HL-60 (cell line): ENCODE data around the gene PCP2.

Experiments
- DNase-seq, 2 experiments: peaks; one replicate each; pipeline ENCODE4 v3.0.0-alpha.2; 2010 to 2020; ENCODE audit warnings: low read depth in 1 of 2, low spot score in 1 of 2
- H3K27ac ChIP-seq: fragments of 250-450 bp; sonication (Bioruptor Pico); replicated peaks from 2 replicates; pipeline ENCODE4 v1.5.1; 2020; ENCODE audit warnings: mild to moderate bottlenecking, moderate library complexity
- H3K27me3 ChIP-seq: fragments of 250-450 bp; sonication (Bioruptor Pico); 2 replicates; pipeline ENCODE4 v1.5.1; 2021; ENCODE audit warnings: mild to moderate bottlenecking, moderate library complexity; ENCODE audit not compliant: insufficient read depth, poor library complexity, severe bottlenecking
- H3K4me3 ChIP-seq: replicated peaks from 2 replicates; pipeline ENCODE4 v1.5.1; 2011; ENCODE audit warnings: mild to moderate bottlenecking, control low read depth, low read length; ENCODE audit not compliant: insufficient read depth
- GABPA ChIP-seq: IDR thresholded peaks from 2 replicates; pipeline ENCODE4 v1.6.1; 2012; ENCODE audit warnings: low read depth
- POLR2AphosphoS5 ChIP-seq: IDR thresholded peaks from 2 replicates; pipeline ENCODE4 v1.6.1; 2012; ENCODE audit warnings: low read depth
- SPI1 ChIP-seq: IDR thresholded peaks from 2 replicates; pipeline ENCODE4 v1.6.1; 2012; ENCODE audit warnings: low read depth, mild to moderate bottlenecking, borderline replicate concordance
- TF ChIP-seq, protein P1 (sequence below): IDR thresholded peaks from one replicate; pipeline ENCODE4 v1.5.1; 2011; ENCODE audit warnings: low read length, control low read depth, inconsistent platforms; ENCODE audit not compliant: insufficient read depth
- TF ChIP-seq, protein P2 (sequence below): IDR thresholded peaks from 2 replicates; pipeline ENCODE4 v1.6.1; 2012; ENCODE audit warnings: low read depth; ENCODE audit not compliant: insufficient replicate concordance

PCP2 gene

DNA sequence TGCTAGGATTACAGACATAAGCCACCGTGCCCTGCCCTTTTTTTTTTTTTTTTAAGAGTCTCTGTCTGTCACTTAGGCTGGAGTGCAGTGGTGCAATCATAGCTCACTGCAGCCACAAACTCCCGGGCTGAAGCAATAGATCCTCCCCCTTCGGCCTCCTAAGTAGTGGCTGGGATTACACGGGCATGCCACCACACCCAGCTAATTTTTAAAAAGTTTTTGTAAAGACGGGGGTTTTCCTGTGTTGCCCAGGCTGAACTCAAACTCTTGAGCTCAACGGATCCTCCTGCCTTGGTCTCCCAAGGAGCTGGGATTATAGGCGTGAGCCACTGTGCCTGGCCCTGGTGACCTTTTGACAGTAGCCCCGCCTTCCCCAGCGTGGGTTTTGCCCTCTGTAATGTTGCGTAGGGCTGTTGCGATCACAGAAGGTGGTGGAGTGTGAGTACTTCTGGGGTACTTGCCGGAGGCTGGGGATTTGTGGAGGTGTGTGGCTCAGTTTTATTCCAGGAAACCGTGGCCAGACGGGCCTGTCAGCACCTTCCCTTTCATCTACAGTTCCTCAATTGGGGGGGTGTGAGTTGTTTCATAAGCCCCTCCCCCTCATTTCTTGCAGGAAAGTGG is 23.7 kb upstream of the PCP2 start:
- peak; percentile 92 to 95 for DNase-seq
- Histone ChIP-seq H3K27ac (peak overlapping the region; percentile 90), H3K27me3 (no peaks in the 10 kb centered on the region), H3K4me3 (no peak overlapping the region)
- TF ChIP-seq SPI1 = peak; percentile 92
- TF ChIP-seq POLR2AphosphoS5 = peak; percentile 61
- TF ChIP-seq, protein P1, sequence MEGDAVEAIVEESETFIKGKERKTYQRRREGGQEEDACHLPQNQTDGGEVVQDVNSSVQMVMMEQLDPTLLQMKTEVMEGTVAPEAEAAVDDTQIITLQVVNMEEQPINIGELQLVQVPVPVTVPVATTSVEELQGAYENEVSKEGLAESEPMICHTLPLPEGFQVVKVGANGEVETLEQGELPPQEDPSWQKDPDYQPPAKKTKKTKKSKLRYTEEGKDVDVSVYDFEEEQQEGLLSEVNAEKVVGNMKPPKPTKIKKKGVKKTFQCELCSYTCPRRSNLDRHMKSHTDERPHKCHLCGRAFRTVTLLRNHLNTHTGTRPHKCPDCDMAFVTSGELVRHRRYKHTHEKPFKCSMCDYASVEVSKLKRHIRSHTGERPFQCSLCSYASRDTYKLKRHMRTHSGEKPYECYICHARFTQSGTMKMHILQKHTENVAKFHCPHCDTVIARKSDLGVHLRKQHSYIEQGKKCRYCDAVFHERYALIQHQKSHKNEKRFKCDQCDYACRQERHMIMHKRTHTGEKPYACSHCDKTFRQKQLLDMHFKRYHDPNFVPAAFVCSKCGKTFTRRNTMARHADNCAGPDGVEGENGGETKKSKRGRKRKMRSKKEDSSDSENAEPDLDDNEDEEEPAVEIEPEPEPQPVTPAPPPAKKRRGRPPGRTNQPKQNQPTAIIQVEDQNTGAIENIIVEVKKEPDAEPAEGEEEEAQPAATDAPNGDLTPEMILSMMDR = no peak
- TF ChIP-seq GABPA = no peak
- TF ChIP-seq, protein P2, sequence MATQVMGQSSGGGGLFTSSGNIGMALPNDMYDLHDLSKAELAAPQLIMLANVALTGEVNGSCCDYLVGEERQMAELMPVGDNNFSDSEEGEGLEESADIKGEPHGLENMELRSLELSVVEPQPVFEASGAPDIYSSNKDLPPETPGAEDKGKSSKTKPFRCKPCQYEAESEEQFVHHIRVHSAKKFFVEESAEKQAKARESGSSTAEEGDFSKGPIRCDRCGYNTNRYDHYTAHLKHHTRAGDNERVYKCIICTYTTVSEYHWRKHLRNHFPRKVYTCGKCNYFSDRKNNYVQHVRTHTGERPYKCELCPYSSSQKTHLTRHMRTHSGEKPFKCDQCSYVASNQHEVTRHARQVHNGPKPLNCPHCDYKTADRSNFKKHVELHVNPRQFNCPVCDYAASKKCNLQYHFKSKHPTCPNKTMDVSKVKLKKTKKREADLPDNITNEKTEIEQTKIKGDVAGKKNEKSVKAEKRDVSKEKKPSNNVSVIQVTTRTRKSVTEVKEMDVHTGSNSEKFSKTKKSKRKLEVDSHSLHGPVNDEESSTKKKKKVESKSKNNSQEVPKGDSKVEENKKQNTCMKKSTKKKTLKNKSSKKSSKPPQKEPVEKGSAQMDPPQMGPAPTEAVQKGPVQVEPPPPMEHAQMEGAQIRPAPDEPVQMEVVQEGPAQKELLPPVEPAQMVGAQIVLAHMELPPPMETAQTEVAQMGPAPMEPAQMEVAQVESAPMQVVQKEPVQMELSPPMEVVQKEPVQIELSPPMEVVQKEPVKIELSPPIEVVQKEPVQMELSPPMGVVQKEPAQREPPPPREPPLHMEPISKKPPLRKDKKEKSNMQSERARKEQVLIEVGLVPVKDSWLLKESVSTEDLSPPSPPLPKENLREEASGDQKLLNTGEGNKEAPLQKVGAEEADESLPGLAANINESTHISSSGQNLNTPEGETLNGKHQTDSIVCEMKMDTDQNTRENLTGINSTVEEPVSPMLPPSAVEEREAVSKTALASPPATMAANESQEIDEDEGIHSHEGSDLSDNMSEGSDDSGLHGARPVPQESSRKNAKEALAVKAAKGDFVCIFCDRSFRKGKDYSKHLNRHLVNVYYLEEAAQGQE = no peak

DNA sequence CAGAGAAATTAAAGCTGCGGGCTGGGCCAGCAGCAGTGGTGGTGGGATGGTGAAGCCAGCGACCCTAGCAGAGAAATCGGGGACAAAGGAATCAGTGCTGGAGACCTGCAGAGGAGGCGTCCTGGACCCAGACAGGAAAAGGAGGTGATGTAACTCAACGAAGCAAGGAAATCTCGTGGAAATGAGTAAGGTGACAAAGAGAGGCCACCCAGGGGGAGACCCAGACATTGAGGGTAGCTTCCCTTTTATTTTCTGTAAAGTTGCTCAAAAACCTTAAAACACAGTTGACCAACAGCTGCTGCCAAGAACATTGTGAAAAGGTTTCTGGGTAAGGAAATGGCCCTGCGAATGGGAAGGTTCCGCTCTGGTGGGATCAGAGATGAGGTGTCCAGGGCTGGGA is 22.1 kb upstream of the PCP2 start:
- TF ChIP-seq SPI1 (peak; percentile 32; the same call in 1 of the 2 replicates), GABPA (no peak), POLR2AphosphoS5 (peak; percentile 43; the same call in 1 of the 2 replicates)
- TF ChIP-seq, protein P1 = no peak
- TF ChIP-seq, protein P2 = no peak
- peak; percentile 91 to 92 for DNase-seq
- H3K4me3 ChIP-seq = no peak overlapping the region
- peak overlapping the region; percentile 90 for H3K27ac ChIP-seq
- no peaks in the 10 kb centered on the region for H3K27me3 ChIP-seq

DNA sequence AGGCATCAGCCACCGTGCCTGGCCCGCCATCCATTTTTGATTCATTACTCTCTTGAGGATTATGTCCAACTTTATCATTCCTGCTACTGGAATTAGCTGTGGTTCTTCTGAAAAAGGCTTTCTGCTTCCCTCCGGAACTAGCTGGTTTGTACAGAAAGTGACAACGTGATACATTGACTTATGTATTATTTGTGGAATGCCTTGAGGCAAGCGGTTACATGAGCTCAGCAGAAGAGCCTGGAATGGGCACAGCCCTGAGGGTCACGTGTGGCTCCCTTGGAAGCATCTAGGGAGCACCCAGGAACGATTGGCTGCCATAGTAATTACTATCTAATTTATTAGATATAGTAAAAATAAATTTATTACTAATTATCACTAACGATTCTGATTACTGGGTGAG is 20.9 kb upstream of the PCP2 start:
- peak overlapping the region; percentile 15; the same call in 1 of the 2 replicates for H3K27ac ChIP-seq
- DNase-seq = no peak
- H3K27me3 ChIP-seq = no peaks in the 10 kb centered on the region
- H3K4me3 ChIP-seq = no peak overlapping the region
- no peak for TF ChIP-seq SPI1
- TF ChIP-seq POLR2AphosphoS5 = no peak
- no peak for TF ChIP-seq GABPA
- TF ChIP-seq, protein P2 = no peak
- TF ChIP-seq, protein P1 = no peak
